Measurements from ENCODE around the gene ZNF649.

Gene ZNF649

DNA sequence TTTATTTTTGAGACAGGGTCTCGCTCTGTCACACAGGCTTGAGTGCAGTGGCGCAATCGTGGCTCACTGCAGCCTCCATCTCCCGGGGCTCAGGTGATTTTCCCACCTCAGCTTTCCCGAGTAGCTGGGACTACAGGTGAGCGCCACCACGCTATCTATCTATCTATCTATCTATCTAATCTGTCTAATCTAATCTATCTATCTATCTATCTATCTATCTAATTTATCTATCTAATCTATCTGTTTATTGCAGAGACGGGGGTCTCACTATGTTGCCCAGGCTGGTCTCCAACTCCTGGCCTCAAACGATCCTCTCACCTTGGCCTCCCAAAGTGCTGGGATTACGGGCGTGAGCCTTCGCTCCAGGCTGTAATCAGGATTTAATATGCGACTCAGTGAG, 23.0 kb upstream of the ZNF649 start:
- TF ChIP-seq, protein P1, sequence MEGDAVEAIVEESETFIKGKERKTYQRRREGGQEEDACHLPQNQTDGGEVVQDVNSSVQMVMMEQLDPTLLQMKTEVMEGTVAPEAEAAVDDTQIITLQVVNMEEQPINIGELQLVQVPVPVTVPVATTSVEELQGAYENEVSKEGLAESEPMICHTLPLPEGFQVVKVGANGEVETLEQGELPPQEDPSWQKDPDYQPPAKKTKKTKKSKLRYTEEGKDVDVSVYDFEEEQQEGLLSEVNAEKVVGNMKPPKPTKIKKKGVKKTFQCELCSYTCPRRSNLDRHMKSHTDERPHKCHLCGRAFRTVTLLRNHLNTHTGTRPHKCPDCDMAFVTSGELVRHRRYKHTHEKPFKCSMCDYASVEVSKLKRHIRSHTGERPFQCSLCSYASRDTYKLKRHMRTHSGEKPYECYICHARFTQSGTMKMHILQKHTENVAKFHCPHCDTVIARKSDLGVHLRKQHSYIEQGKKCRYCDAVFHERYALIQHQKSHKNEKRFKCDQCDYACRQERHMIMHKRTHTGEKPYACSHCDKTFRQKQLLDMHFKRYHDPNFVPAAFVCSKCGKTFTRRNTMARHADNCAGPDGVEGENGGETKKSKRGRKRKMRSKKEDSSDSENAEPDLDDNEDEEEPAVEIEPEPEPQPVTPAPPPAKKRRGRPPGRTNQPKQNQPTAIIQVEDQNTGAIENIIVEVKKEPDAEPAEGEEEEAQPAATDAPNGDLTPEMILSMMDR (IDR thresholded peaks at IDR 0.05; ENCODE audit: borderline replicate concordance, insufficient read depth, low read depth, low read length): no peak
- peak overlapping the region; percentile 79 for H3K4me3 ChIP-seq (ENCODE audit: low read depth, low read length)

DNA sequence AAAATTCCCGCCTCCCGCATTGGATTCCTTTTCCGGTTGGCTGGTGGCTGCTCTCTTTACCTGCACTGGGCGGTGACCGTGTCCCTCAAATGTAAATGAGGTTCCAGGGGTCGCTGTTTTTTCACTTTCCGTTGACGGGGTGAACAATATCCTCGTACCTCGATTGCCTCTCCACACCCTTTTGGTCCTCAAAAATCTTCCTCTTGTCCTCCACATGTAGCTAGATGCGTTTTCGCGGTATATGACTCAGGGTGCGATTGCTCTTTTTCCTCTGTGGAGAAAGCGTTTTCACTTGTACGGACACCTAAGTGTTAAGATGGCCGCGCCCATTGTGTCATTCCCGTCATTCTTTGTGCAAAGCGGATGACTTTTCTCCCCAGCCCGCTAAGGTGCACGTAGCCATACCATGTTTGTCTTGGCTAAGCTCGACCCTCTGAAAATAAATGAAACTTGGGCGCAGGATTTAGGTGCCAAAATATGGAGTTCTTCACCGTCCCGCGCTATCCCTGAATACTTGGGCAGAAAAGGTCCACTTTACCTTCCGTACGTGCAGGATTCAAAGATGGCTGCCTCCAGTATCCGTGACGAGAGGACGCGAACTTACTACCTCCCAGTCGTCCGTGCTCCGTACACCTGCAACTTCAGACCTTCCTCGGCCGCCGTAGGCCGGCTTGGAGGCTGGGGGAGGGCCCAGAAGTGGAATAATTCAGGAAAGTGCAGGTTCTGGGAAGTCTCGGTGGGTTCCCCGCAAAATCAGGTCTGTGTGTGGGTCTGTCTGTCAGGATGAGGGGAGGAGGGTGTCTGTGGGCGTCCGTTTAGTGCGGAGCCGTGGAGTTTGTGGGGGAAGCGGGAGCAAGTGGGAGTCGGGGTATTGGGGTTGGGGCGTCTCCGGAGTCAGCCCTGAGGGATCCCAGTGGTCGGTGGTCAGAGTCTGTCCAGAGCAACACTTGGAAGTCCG, 22.2 kb upstream of the ZNF649 start, which contains the start of gene ZNF613:
TSS of gene ZNF613 (plus strand) at position 689 of the 958 bp plus-strand sequence. CDS start 8,749 bp downstream, outside the sequence.
- TF ChIP-seq, protein P1 (IDR thresholded peaks at IDR 0.05; ENCODE audit: borderline replicate concordance, insufficient read depth, low read depth, low read length): 0 out of 2 replicates have a peak, but pooled peaks have one; percentile 16
- H3K4me3 ChIP-seq (ENCODE audit: low read depth, low read length): peak within 1 kb of the TSS; percentile 79

DNA sequence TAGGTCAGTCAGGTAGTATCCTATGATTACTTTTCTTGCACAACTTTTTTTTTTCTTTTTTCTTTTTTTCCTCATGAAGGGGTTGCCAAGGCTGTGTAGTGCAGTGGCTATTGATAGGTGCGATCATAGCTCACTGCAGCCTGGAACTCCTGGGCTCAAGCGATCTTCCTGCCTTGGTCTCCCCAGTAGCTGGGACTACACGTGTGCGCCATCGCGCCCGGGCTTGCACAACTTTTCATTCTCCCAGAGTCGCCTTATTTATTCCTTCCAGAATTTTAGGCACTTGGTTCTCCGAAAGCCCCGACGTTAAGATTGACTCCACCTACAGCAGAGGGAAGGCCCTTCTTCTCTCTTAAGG, 21.6 kb upstream of the ZNF649 start:
- TF ChIP-seq, protein P1 (IDR thresholded peaks at IDR 0.05; ENCODE audit: borderline replicate concordance, insufficient read depth, low read depth, low read length): no peak
- no peak overlapping the region for H3K4me3 ChIP-seq (ENCODE audit: low read depth, low read length)

DNA sequence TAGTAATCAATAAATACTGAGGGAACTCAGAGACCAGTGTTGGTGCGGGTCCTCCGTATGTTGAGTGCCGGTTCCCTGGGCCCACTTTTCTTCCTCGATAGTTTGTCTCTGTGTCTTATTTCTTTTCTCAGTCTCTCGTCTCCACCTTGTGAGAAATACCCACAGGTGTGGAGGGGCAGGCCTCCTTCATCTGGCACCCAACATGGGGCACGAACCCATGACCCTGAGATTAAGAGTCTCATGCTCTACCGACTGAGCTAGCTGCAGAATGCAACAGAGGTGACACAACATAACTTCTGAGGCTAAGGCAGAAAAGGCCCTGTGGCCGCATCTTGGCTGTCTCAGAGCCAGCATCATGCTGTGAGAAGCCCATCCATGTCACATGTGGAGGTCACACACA, 17.1 kb upstream of the ZNF649 start:
- no peak overlapping the region for H3K4me3 ChIP-seq (ENCODE audit: low read depth, low read length)
- TF ChIP-seq, protein P1 (IDR thresholded peaks at IDR 0.05; ENCODE audit: borderline replicate concordance, insufficient read depth, low read depth, low read length): no peak

DNA sequence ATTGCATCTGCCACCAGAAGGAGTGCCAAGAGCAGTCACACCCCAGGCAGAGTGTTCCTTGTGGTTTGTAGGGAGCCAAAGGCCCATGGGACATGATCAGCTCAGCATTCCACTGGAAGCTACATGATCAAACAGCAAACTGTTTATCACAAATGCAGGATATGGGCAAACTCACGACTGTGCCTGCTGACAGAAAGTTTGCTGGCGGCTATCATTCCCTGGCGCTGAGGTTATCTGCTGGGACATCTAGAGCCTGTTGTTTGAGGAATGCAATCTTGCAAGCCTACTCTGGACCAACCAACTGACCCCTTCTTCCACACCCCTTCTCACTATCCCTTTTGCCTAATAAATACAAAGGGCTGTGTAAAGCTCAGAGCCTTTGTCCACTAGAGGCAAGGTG, 14.8 kb upstream of the ZNF649 start:
- TF ChIP-seq, protein P1 (IDR thresholded peaks at IDR 0.05; ENCODE audit: borderline replicate concordance, insufficient read depth, low read depth, low read length): no peak
- H3K4me3 ChIP-seq (ENCODE audit: low read depth, low read length): no peak overlapping the region

DNA sequence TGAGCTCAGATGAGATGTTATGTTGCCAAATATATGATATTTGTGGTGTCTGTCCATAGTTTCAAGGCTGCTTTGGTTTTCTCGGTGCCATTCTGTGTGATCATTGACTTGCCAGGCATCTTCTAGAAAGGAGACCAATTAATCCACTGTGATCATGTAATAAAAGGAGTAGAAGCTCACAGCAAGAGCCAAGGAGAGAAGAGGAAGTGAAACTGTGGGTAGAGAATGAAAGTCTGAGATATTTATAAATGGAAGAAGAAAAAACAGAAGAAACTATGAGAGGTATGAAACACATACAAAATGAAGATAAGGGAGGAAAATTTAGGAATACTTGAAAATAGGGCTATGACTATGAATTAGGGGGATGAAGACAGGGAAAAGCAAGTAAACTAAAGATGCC, 11.3 kb upstream of the ZNF649 start:
- TF ChIP-seq, protein P1 (IDR thresholded peaks at IDR 0.05; ENCODE audit: borderline replicate concordance, insufficient read depth, low read depth, low read length): no peak

More for the DNA sequence above, 11.3 kb upstream of the ZNF649 start:
- H3K4me3 ChIP-seq (ENCODE audit: low read depth, low read length): no peak overlapping the region
